HG03175 (cell line): Measurements from ENCODE around the gene SREBF2.
A peak's percentile ranks its signal among the peaks of the same experiment; 100 is the strongest.

Experiments
- ATAC-seq: cut with Tn5 transposase; IDR thresholded peaks from one replicate; pipeline ENCODE4 v1.9.1; 2021; ENCODE audit warnings: mild to moderate bottlenecking, moderate library complexity; ENCODE audit not compliant: unreplicated experiment

Gene SREBF2

GRCh38 chr22:41832553-41833368 lies at the start of gene SREBF2:
SREBF2 (plus strand) TSS chr22:41833105; CDS start chr22:41833271, 166 bp downstream.
- ATAC-seq, result peak; percentile 88

GRCh38 chr22:41787331-41787730 lies 45.6 kb upstream of the SREBF2 start:
- ATAC-seq, result no peak

GRCh38 chr22:41793871-41794270 lies 39.0 kb upstream of the SREBF2 start:
- ATAC-seq, result no peak

GRCh38 chr22:41798736-41799135 lies 34.2 kb upstream of the SREBF2 start:
- no peak for ATAC-seq

GRCh38 chr22:41799486-41800347 lies 33.2 kb upstream of the SREBF2 start:
- peak; percentile 30 for ATAC-seq

GRCh38 chr22:41800348-41801146 lies 32.4 kb upstream of the SREBF2 start, which contains the start of gene CCDC134:
CCDC134 (plus strand) TSS chr22:41800679; CDS start chr22:41808891, 8,212 bp downstream.
- ATAC-seq, result peak; percentile 92

GRCh38 chr22:41801147-41801819 lies 31.6 kb upstream of the SREBF2 start:
- ATAC-seq, result no peak

GRCh38 chr22:41801886-41802285 lies 31.0 kb upstream of the SREBF2 start:
- no peak for ATAC-seq

- ATAC-seq, result no peak
Observed at GRCh38 chr22:41805639-41806038, 27.3 kb upstream of the SREBF2 start.

- ATAC-seq, result no peak
Observed at GRCh38 chr22:41808400-41808799, 24.5 kb upstream of the SREBF2 start.

- ATAC-seq, result no peak
Observed at GRCh38 chr22:41810022-41810421, 22.9 kb upstream of the SREBF2 start.

GRCh38 chr22:41812805-41813545 lies 19.9 kb upstream of the SREBF2 start:
- ATAC-seq, result no peak

- ATAC-seq, result no peak
Observed at GRCh38 chr22:41813726-41814410, 19.0 kb upstream of the SREBF2 start.

GRCh38 chr22:41815716-41816115 lies 17.2 kb upstream of the SREBF2 start:
- ATAC-seq, result no peak

GRCh38 chr22:41816241-41816640 lies 16.7 kb upstream of the SREBF2 start:
- ATAC-seq, result no peak

- no peak for ATAC-seq
Observed at GRCh38 chr22:41816871-41817270, 16.0 kb upstream of the SREBF2 start.

- no peak for ATAC-seq
Observed at GRCh38 chr22:41818011-41818410, 14.9 kb upstream of the SREBF2 start.

GRCh38 chr22:41818596-41818995 lies 14.3 kb upstream of the SREBF2 start:
- no peak for ATAC-seq

GRCh38 chr22:41819257-41819656 lies 13.6 kb upstream of the SREBF2 start:
- no peak for ATAC-seq
